ENCODE measurements around the gene ART3. TPM values are rescaled to one million over a fixed set of nuclear protein-coding genes. Genes with fewer than 3 reads are reported as not detected.

Gene ART3
- total and polyA plus RNA-seq, 12 donors, result 38.4 to 250 (median 69.6) TPM

DNA sequence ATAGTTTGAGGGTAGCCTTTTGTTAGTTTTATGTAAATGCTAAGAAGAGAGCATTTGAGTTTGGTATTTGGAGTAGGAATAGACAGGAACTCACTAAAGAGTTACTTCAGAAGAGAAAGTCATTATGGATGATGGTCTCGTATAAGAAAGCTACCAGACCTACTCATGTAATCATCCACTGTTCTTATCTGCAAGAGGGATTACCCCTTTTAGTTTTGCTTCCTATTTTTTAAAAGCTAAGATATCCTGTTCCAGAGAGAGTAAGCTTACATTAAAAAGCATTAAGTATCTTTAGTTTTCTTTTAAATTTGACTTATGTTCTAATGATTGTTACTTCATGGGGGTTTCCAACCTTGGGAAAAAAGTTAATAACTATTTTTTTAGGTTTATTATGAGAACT is 12.5 kb upstream of the ART3 start:
- Histone ChIP-seq H3K4me3 (no peak overlapping the region), H3K36me3 (no peaks in the 10 kb centered on the region), H3K27ac (no peak overlapping the region), H3K27me3 (peaks cover 0 to 6% (median 0%) of the 10 kb centered on the region in 7 donors), H3K4me1 (peaks cover 0 to 20% (median 0%) of the 10 kb centered on the region in 9 donors), H3K9me3 (no peaks in the 10 kb centered on the region)
- WGBS, 2 donors, result 48 to 62% methylated on average over 1 of the region's 1 CpG
- ATAC-seq (no peak), DNase-seq (no peak)
- intact Hi-C loops (cut with DNase I), result loop anchor here in 1 of 10 donors (10.0 kb wide), 1 partner anchor 147 kb away; no protein-coding TSS in a partner anchor
- TF ChIP-seq CTCF (IDR thresholded peaks at IDR 0.05), result no peak

GRCh38 chr4:76066546-76066945 is 8.0 kb upstream of the ART3 start:
- Histone ChIP-seq H3K9me3 (no peaks in the 10 kb centered on the region), H3K27me3 (no peaks in the 10 kb centered on the region), H3K4me3 (no peak overlapping the region), H3K27ac (no peak overlapping the region), H3K36me3 (no peaks in the 10 kb centered on the region), H3K4me1 (peaks cover 0 to 4% (median 0%) of the 10 kb centered on the region in 9 donors)
- 77 to 87% methylated on average over 3 of the region's 3 CpGs for WGBS, 2 donors
- no peak for TF ChIP-seq CTCF (IDR thresholded peaks at IDR 0.05)
- DNase-seq, result no peak
- intact Hi-C loops (cut with DNase I), result loop anchor here in 6 of 10 donors (2.0 to 10.0 kb wide), 6 partner anchors 54 to 152 kb away; no protein-coding TSS in a partner anchor
- no peak for ATAC-seq

DNA sequence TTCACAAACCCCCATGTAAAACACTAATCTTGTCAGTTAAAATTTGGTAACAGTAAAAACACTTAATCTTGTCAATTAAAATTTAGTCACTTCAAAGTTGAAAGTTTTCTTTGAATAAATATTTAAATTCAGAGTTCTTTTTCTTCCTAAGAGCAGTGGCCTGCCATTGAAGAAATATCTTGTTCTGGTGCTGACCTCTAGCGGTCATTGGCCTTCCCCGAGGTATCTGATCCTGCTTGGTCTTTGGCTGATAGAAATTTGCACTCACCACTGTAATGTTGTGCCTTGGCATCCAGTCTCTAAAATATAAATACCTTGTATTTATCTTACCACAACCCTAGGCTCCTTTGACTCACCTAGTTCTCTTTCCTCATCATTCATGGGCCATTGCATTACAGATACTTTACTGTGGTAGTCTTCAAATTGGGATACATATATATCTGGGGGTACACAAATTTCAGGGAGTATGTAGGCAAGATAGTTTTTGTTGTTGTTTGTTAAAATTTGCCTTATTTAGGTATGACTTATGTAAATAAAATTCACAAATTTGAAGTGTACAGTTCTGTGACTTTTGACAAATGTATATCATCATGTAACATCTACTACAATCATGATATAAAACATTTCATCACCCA is 6.7 kb upstream of the ART3 start:
- intact Hi-C loops (cut with DNase I), result loop anchor here (1.0 to 10.0 kb wide), 7 partner anchors 55 to 153 kb away; no protein-coding TSS in a partner anchor
- H3K36me3 ChIP-seq, result no peaks in the 10 kb centered on the region
- no peak overlapping the region for H3K4me3 ChIP-seq
- no peaks in the 10 kb centered on the region for H3K9me3 ChIP-seq
- H3K27ac ChIP-seq, result no peak overlapping the region
- peaks cover 0 to 3% (median 0%) of the 10 kb centered on the region in 9 donors for H3K4me1 ChIP-seq
- DNase-seq (peak; percentile 25 to 81), ATAC-seq (peak; percentile 67 to 91 (median 86))
- 2% methylated on average over 2 of the region's 2 CpGs for WGBS, 2 donors
- no peaks in the 10 kb centered on the region for H3K27me3 ChIP-seq
- peak; percentile 57 to 95 (median 91) for TF ChIP-seq CTCF (IDR thresholded peaks at IDR 0.05)

- 58 to 68% methylated on average over 4 of the region's 4 CpGs for WGBS, 2 donors
- Histone ChIP-seq H3K4me3 (no peak overlapping the region), H3K27me3 (no peaks in the 10 kb centered on the region), H3K4me1 (peaks cover 0 to 16% (median 0%) of the 10 kb centered on the region in 9 donors), H3K27ac (no peak overlapping the region), H3K9me3 (no peaks in the 10 kb centered on the region), H3K36me3 (no peaks in the 10 kb centered on the region)
- ATAC-seq, result no peak
- no peak for TF ChIP-seq CTCF (IDR thresholded peaks at IDR 0.05)
- intact Hi-C loops (cut with DNase I), result loop anchor here in 3 of 10 donors (10.0 kb wide), 2 partner anchors 158 to 178 kb away; no protein-coding TSS in a partner anchor
- DNase-seq, result no peak
Observed at GRCh38 chr4:76072760-76073159, 1.7 kb upstream of the ART3 start.

Data from heart right ventricle (tissue), 16 donors.